NCI-H1092 treated with DMSO at 0.1 percent for 48 hours (cell line): ENCODE data around the gene ALKBH1.
"Not testable (repeated sequence)": the region's sequence is repeated elsewhere in the genome, so short reads cannot be mapped to it uniquely, and the experiment has no call there.

ENCODE experiments used
- DNase-seq: peaks from one replicate; lab custom pipeline; 2025; lab: John Stamatoyannopoulos, UW

ALKBH1 gene

GRCh38 chr14:77673193-77673592 is 34.6 kb downstream of the ALKBH1 start:
- no peak for DNase-seq

GRCh38 chr14:77667331-77667730 is 40.5 kb downstream of the ALKBH1 start:
- no peak for DNase-seq

- no peak for DNase-seq
These were observed 44.5 kb downstream of the ALKBH1 start for GRCh38 chr14:77663293-77663692.

GRCh38 chr14:77661562-77661961 is 46.3 kb downstream of the ALKBH1 start:
- DNase-seq: not testable (repeated sequence)

- peak; percentile 82 for DNase-seq
These were observed 47.1 kb downstream of the ALKBH1 start for GRCh38 chr14:77660754-77661153.

- DNase-seq: no peak
These were observed 48.0 kb downstream of the ALKBH1 start for GRCh38 chr14:77659831-77660230.

- DNase-seq: no peak
These were observed 50.5 kb downstream of the ALKBH1 start for GRCh38 chr14:77657280-77657679.

- DNase-seq: peak; percentile 23
These were observed 53.8 kb downstream of the ALKBH1 start for GRCh38 chr14:77654001-77654441.

GRCh38 chr14:77649326-77649725 is 58.5 kb downstream of the ALKBH1 start:
- no peak for DNase-seq

GRCh38 chr14:77648520-77649200 is 59.2 kb downstream of the ALKBH1 start:
- DNase-seq: no peak

GRCh38 chr14:77647853-77648252 is 60.0 kb downstream of the ALKBH1 start:
- no peak for DNase-seq

GRCh38 chr14:77646907-77647306 is 60.9 kb downstream of the ALKBH1 start:
- no peak for DNase-seq

GRCh38 chr14:77645520-77646230 is 62.1 kb downstream of the ALKBH1 start:
- no peak for DNase-seq

- no peak for DNase-seq
These were observed 65.4 kb downstream of the ALKBH1 start for GRCh38 chr14:77642407-77642806.

GRCh38 chr14:77641534-77642341 is 66.1 kb downstream of the ALKBH1 start:
- DNase-seq: no peak

- no peak for DNase-seq
These were observed 66.9 kb downstream of the ALKBH1 start for GRCh38 chr14:77640756-77641533.

- DNase-seq: no peak
These were observed 69.1 kb downstream of the ALKBH1 start for GRCh38 chr14:77638771-77639171.

- DNase-seq: not testable (repeated sequence)
These were observed 72.0 kb downstream of the ALKBH1 start for GRCh38 chr14:77635869-77636268.

- not testable (repeated sequence) for DNase-seq
These were observed 72.4 kb downstream of the ALKBH1 start for GRCh38 chr14:77635466-77635865.

GRCh38 chr14:77630111-77630510 is 77.7 kb downstream of the ALKBH1 start:
- no peak for DNase-seq

- no peak for DNase-seq
These were observed 82.5 kb downstream of the ALKBH1 start for GRCh38 chr14:77625360-77625759.

- DNase-seq: no peak
These were observed 84.6 kb downstream of the ALKBH1 start for GRCh38 chr14:77623201-77623600.
